Activated naive CD8-positive, alpha-beta T cell treated with anti-CD3 and anti-CD28 coated beads, Interleukin-2, amount 10 ng/mL, durations not matched to agents 7 days and 5 days (primary cell): ENCODE measurements around the gene ILK. TPM values are rescaled to one million over a fixed set of nuclear protein-coding genes. Genes with fewer than 3 reads are reported as not detected.

Source experiments
- ATAC-seq: fragments of 150-1000 bp; cut with Tn5 transposase; one replicate; pipeline ENCODE4 v1.10.0; 2021; ENCODE audit warnings: low read depth, moderate library complexity
- POLR2A ChIA-PET: fragments of 350-600 bp; sonication (Branson Sonifier 250); formaldehyde crosslinking; loops from one replicate; lab custom pipeline; 2021; ENCODE audit warnings: antibody characterized with exemption; lab: Charles Lee
- DNase-seq: peaks from one replicate; pipeline ENCODE4 v3.0.0; 2021
- H3K27ac Mint-ChIP-seq: one replicate; pipeline ENCODE4 v1.8.0; 2022; ENCODE audit warnings: mild to moderate bottlenecking, mixed read lengths
- H3K27me3 Mint-ChIP-seq: one replicate; pipeline ENCODE4 v1.8.0; 2022; ENCODE audit warnings: mild to moderate bottlenecking, moderate library complexity, mixed read lengths
- H3K36me3 Mint-ChIP-seq: one replicate; pipeline ENCODE4 v1.8.0; 2021; ENCODE audit warnings: mild to moderate bottlenecking, mixed read lengths
- H3K4me1 Mint-ChIP-seq: one replicate; pipeline ENCODE4 v1.8.0; 2021; ENCODE audit warnings: mixed read lengths
- H3K4me3 Mint-ChIP-seq: one replicate; pipeline ENCODE4 v1.8.0; 2022; ENCODE audit warnings: mild to moderate bottlenecking, moderate library complexity, mixed read lengths
- H3K9me3 Mint-ChIP-seq: one replicate; pipeline ENCODE4 v1.8.0; 2021; ENCODE audit warnings: mixed read lengths
- total RNA-seq, 2 experiments: library from RNA; stranded (reverse); gene quantifications; one replicate each; pipeline ENCODE4 v1.2.3, GENCODE V29; 2021

The ILK gene
- total RNA-seq, 2 experiments from 2014 or later, result 195 to 207 TPM

DNA sequence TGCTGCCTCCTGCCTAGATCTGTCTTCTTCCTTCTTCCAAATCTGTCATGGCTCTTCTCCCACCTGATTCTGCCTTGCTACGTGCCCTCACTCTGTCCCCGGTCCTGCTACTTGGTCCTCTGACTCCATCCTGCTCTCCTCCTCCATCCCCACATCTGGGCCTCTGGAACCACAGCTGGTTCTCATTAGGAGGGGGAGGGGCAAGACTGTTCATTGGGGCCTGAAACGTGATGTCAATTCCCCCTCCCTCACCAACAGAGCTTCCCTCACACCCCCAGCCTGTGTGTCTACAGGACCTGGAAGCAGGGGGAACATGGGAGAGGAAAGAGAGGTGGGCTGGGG is 43.0 kb downstream of the ILK start:
- H3K4me3 Mint-ChIP-seq, result no peak overlapping the region
- no peaks in the 10 kb centered on the region for H3K27me3 Mint-ChIP-seq
- ATAC-seq (peak; percentile 4), DNase-seq (no peak)
- H3K4me1 Mint-ChIP-seq, result peaks cover 2% of the 10 kb centered on the region
- H3K9me3 Mint-ChIP-seq, result no peaks in the 10 kb centered on the region
- POLR2A ChIA-PET, result interaction anchor here (1.2 to 3.1 kb wide), 4 partner anchors 28 to 165 kb away, joined by 3 to 16 read pairs (median 6); partner anchors contain the start of genes TAF10 and TPP1
- no peak overlapping the region for H3K27ac Mint-ChIP-seq
- no peaks in the 10 kb centered on the region for H3K36me3 Mint-ChIP-seq

DNA sequence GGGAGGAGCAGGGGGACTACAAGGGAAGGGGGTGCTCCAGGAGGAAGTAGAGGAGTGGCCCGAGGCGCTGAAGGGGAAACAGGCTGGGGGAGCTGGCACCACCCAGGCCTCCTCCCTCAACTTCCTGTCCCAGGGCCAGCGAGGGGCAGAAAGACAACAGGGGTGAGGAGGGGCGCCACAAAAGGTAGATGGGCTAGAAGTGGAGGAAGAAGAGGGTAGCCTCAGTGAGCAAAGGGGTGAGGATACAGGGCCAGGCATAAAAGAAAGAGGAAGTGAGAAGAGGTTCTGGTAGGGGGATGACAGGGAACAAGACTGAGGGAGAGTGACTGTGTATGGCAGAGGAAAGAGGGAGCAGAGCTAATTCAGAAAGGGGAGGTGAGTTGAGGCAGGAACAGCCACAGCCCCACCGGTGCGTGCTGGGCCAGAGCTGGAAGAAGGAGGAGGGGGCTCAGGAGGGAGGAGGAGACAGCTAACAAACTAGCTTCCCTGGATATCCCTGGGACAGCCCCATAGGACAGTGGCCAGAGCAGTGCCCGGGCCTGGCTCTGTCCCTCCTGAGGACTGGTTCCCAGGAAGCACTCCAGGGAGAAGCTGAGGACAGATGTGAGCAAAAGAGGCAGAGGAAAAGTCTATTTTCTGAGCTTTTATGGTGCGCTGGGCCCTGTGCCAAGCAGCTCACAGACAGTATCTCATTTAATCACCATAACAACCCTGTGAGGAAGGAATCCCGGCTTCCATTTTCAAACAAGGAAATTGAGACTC is 43.5 kb downstream of the ILK start:
- peak; percentile 58 for DNase-seq
- Mint-ChIP-seq H3K36me3 (no peaks in the 10 kb centered on the region), H3K4me3 (no peak overlapping the region), H3K4me1 (peaks cover 2% of the 10 kb centered on the region), H3K27ac (no peak overlapping the region), H3K9me3 (no peaks in the 10 kb centered on the region), H3K27me3 (no peaks in the 10 kb centered on the region)
- ATAC-seq, result peak; percentile 69
- POLR2A ChIA-PET, result interaction anchor here (0.5 to 3.1 kb wide), 8 partner anchors 28 to 261 kb away, joined by 3 to 16 read pairs (median 4); partner anchors contain the start of genes TAF10 and TPP1

DNA sequence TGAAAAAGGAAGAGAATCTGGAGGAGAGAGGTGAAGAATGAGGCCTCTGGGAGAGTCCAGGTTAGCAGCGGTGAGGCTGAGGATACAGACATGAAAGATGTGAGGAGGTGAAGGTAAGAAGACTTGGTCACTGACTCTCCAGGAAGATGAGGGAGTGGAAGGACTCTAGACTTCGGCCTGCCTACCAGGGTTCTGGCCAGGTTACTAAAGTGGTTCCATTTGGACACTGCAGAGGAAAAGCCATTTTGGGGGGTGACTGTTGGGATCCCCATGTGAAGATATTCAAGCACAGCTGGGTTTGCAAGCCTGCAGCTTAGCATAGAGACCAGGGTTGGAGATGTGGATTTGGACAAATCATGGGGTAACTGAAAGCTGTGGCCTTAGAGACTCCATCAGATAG is 44.3 kb downstream of the ILK start:
- Mint-ChIP-seq H3K27ac (no peak overlapping the region), H3K27me3 (no peaks in the 10 kb centered on the region), H3K36me3 (no peaks in the 10 kb centered on the region), H3K4me3 (no peak overlapping the region), H3K9me3 (no peaks in the 10 kb centered on the region), H3K4me1 (peaks cover 2% of the 10 kb centered on the region)
- ATAC-seq (no peak), DNase-seq (no peak)
- POLR2A ChIA-PET, result interaction anchor here (0.8 to 3.1 kb wide), 5 partner anchors 29 to 166 kb away, joined by 3 to 16 read pairs (median 4); partner anchors contain the start of gene TPP1

DNA sequence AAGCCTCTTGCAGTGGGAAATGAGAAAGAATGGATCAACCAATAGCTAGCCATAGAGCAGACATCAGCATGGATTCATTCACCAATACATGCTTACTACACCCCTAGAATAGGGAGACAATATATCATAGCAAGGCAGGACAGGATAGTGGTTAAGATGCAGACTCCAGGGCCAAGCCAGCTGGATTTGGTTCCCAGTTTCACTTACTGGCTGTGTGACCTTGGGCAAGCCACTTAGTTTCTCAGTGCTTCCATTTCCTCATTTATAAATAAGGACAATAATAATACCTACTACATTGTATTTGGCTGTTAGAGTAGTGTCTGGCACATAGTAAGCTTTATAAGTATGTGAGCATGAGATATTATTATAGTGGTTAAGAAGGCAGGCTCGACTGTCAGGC is 44.9 kb downstream of the ILK start:
- H3K27ac Mint-ChIP-seq, result no peak overlapping the region
- POLR2A ChIA-PET, result interaction anchor here (1.0 to 3.1 kb wide), 3 partner anchors 19 to 36 kb away, joined by 3 to 16 read pairs (median 3); partner anchors contain the start of gene TPP1
- no peak overlapping the region for H3K4me3 Mint-ChIP-seq
- peaks cover 2% of the 10 kb centered on the region for H3K4me1 Mint-ChIP-seq
- no peaks in the 10 kb centered on the region for H3K27me3 Mint-ChIP-seq
- H3K36me3 Mint-ChIP-seq, result no peaks in the 10 kb centered on the region
- DNase-seq, result no peak
- no peak for ATAC-seq
- no peaks in the 10 kb centered on the region for H3K9me3 Mint-ChIP-seq

GRCh38 chr11:6650104-6650503 is 46.5 kb downstream of the ILK start:
- Mint-ChIP-seq H3K9me3 (no peaks in the 10 kb centered on the region), H3K36me3 (no peaks in the 10 kb centered on the region), H3K27ac (no peak overlapping the region), H3K27me3 (no peaks in the 10 kb centered on the region), H3K4me1 (peaks cover under 1% of the 10 kb centered on the region), H3K4me3 (no peak overlapping the region)
- POLR2A ChIA-PET, result interaction anchor here (0.9 kb wide), 2 partner anchors 29 to 33 kb away, joined by 3 to 4 read pairs; partner anchors contain the start of gene MRPL17
- ATAC-seq, result no peak
- DNase-seq, result no peak

DNA sequence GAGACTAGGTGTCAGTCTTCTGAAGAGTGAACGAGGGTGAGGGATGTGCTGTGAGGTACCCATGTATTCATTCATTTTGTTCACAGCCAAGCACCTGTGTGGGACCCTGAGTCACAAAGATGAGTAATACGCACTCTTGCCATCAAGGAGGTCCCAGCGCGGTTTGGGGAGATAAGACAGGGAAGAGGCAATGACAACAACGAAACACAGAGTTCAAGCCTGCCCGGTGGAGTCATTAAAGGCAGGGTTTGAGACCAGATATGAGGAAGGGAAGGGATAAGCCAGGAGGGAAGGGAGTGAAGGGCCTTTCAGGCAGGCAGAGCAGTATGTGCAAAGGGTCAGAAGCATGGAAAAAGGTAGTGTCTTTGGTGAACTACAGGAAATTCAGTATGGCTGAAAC is 47.4 kb downstream of the ILK start:
- Mint-ChIP-seq H3K27ac (no peak overlapping the region), H3K9me3 (no peaks in the 10 kb centered on the region), H3K4me3 (no peak overlapping the region), H3K4me1 (peaks cover 1% of the 10 kb centered on the region), H3K27me3 (peaks cover 2% of the 10 kb centered on the region), H3K36me3 (no peaks in the 10 kb centered on the region)
- POLR2A ChIA-PET, result no interaction called here
- DNase-seq (no peak), ATAC-seq (no peak)

- peaks cover 2% of the 10 kb centered on the region for H3K36me3 Mint-ChIP-seq
- H3K4me1 Mint-ChIP-seq, result peaks cover 3% of the 10 kb centered on the region
- POLR2A ChIA-PET, result no interaction called here
- ATAC-seq, result no peak
- no peak overlapping the region for H3K27ac Mint-ChIP-seq
- H3K27me3 Mint-ChIP-seq, result peaks cover 14% of the 10 kb centered on the region
- DNase-seq, result no peak
- H3K9me3 Mint-ChIP-seq, result no peaks in the 10 kb centered on the region
- H3K4me3 Mint-ChIP-seq, result no peak overlapping the region
Measured at GRCh38 chr11:6652182-6652581, 48.6 kb downstream of the ILK start.

- POLR2A ChIA-PET, result interaction anchor here (0.7 kb wide), 1 partner anchor 11 kb away, joined by 3 read pairs; no protein-coding TSS in a partner anchor
- no peaks in the 10 kb centered on the region for H3K9me3 Mint-ChIP-seq
- peaks cover 3% of the 10 kb centered on the region for H3K4me1 Mint-ChIP-seq
- H3K27me3 Mint-ChIP-seq, result peaks cover 16% of the 10 kb centered on the region
- DNase-seq, result no peak
- no peak for ATAC-seq
- H3K4me3 Mint-ChIP-seq, result no peak overlapping the region
- H3K27ac Mint-ChIP-seq, result no peak overlapping the region
- H3K36me3 Mint-ChIP-seq, result peaks cover 2% of the 10 kb centered on the region
Measured at GRCh38 chr11:6653097-6653496, 49.5 kb downstream of the ILK start.

DNA sequence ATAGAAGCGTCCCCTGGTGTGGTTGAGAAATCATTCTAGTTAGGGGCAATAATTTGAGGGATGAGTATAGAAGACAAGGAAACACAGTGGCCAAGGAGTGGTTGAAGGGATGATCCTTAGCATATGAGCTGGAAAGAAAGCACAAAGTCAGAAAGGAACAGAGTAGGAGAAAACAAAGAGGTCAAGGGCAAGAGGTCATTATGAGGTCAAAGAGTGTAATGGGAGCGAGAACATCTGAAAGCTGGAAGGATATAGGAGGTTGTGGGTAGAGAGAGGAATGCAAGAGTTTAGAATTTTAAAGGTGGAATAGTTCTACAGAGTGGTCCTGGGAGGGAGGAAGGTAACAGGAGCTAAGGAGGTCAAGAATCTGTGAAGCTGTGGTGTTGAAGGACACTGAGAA is 50.1 kb downstream of the ILK start:
- POLR2A ChIA-PET, result no interaction called here

GRCh38 chr11:6654281-6655019 is 50.9 kb downstream of the ILK start:
- Mint-ChIP-seq H3K27me3 (peaks cover 16% of the 10 kb centered on the region), H3K27ac (no peak overlapping the region), H3K9me3 (no peaks in the 10 kb centered on the region), H3K36me3 (peaks cover 2% of the 10 kb centered on the region), H3K4me3 (no peak overlapping the region), H3K4me1 (peaks cover 3% of the 10 kb centered on the region)
- DNase-seq (no peak), ATAC-seq (no peak)
- POLR2A ChIA-PET, result no interaction called here

More for the DNA sequence above, 50.1 kb downstream of the ILK start:
- Mint-ChIP-seq H3K27me3 (peaks cover 16% of the 10 kb centered on the region), H3K4me1 (peaks cover 3% of the 10 kb centered on the region), H3K36me3 (peaks cover 2% of the 10 kb centered on the region), H3K27ac (no peak overlapping the region), H3K9me3 (no peaks in the 10 kb centered on the region), H3K4me3 (no peak overlapping the region)
- DNase-seq (no peak), ATAC-seq (no peak)

DNA sequence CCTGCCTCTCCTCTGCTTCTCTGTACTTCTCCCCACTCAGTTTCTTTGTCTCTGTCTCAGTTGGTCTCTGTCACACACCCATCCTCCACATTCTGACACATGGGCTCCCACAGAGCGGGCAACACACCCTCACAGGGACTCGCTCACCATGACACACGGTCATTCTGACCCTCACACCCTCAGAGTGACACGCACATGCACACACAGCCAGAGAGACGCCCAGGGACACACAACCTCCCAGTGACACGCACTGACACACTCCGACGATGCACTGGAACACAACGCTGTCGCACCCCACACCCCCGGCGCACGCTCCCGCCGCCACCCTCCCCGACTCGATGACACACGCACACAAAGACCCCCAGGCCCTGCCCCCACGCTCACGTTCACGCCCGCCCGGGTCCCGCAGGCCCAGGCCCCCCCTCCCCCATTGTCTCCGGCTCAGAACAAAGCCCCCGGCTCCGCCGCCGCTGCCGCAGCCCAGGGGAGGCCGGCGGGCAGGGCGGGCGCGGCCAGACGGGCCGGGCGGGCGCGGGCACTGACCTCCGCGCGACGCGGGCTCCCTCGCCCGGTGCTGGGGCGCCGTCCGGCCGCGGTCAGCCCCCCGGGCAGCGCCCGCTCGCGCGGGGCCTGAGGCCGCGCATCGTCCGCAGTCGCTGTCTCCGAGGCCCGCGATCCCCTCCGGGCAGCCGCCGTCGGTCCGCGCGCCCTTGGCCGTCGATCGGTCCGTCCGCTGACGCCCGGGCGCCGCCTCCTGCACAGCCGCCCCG is 51.6 kb downstream of the ILK start:
- Mint-ChIP-seq H3K27me3 (peaks cover 16% of the 10 kb centered on the region), H3K4me1 (peaks cover 3% of the 10 kb centered on the region), H3K27ac (no peak overlapping the region), H3K36me3 (peaks cover 2% of the 10 kb centered on the region), H3K4me3 (no peak overlapping the region), H3K9me3 (no peaks in the 10 kb centered on the region)
- no peak for DNase-seq
- POLR2A ChIA-PET, result no interaction called here
- ATAC-seq, result peak; percentile 38

DNA sequence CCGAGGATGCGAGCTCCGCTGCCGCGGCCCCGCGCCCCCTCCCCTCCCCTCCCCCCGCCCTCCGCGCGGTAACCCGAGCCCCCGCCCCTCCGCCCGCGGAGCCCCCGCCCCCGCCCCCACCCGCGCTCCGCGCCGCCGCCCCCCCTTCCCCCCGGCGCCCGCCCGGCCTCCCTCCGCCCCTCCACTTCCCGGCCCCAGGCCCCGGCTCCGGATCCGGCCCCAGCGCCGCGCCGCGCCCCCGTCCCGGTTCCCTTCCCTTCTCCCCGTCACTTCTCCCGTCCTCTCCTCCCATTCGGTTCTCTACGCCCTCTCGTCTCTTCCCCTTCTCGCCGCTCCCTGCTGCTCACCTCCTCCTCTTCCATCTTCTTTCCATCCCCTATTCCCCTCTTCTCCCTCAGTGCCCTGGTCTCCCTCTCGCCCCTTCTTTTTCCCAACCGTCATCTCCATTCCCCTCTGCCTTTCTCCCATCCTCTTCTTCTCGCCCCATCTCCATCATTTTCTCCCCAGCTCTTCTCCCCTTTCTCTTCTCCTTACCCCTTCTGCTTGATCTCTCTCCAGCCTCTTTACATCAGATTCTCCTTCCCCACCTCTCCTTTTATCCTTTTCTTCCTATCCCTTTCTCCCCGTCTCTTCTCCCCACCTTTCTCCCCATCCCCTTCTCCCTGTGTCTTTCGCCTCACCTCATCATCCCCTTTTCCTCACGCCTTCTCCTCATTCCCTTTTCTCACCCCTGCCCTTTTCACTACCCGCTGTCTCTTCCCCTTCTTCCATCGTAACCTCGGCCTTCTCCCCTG is 52.4 kb downstream of the ILK start, which contains the start of gene DCHS1:
Gene DCHS1, minus strand, starts transcription at position 20 of the 794 bp plus-strand sequence. CDS start 14,196 bp downstream, outside the sequence.
- POLR2A ChIA-PET, result no interaction called here
- peak within 1 kb of the TSS; percentile 38 for H3K27ac Mint-ChIP-seq
- no peaks in the 10 kb centered on the region for H3K9me3 Mint-ChIP-seq
- peak within 1 kb of the TSS; percentile 74 for H3K4me3 Mint-ChIP-seq
- peaks cover 3% of the 10 kb centered on the region for H3K4me1 Mint-ChIP-seq
- H3K36me3 Mint-ChIP-seq, result peaks cover 2% of the 10 kb centered on the region
- ATAC-seq (no peak), DNase-seq (no peak)
- peaks cover 16% of the 10 kb centered on the region for H3K27me3 Mint-ChIP-seq
